COLO829 (cell line): ENCODE measurements around the gene SH3BGRL3.
"Not testable (repeated sequence)": the region's sequence is repeated elsewhere in the genome, so short reads cannot be mapped to it uniquely, and the experiment has no call there.

Experiments
- DNase-seq: peaks from one replicate; pipeline ENCODE4 v3.0.0; 2012; ENCODE audit warnings: low spot score

SH3BGRL3 gene

DNA sequence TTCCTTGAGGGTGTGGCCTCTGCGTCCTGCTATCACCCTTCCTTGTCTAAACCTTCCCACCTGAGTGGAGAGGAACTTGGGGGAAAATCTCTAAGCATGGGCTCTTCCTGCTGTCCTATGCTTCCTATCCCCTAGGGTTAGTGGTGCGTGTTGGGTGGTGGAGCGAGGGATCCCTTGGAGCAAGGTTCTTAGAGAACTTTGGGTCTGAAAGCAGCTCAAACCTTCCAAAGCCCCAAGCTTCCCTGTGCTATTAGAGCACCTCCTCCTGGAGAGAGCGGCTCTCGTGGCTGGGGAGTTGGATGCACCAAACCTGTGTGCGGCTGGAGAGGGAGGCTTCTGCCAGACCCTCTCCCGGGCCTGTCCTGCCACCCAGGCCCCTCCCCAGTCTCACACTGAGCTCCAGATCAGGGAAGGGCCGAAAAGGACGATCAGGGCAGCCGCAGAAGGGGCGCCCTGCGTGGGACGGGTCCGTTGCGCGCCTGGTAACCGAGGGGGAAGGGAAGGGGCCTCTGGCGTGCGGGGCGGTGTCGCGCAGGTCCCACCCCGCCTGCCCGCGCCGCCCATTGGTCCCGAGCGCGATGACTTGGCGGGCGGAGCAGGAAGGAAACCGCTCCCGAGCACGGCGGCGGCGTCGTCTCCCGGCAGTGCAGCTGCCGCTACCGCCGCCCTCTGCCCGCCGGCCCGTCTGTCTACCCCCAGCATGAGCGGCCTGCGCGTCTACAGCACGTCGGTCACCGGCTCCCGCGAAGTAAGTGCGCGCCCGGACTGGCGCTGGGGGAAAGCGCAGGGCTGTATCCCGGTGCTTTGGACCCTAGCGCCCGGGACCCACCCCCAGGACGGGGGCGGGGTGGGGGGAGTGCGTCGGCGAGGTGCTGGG, at the start of gene SH3BGRL3:
Gene SH3BGRL3, plus strand, starts transcription at position 631 of the 877 bp plus-strand sequence. Its CDS starts 70 bp downstream, at position 701.
- peak; percentile 56 for DNase-seq

GRCh38 chr1:26230682-26231081, 49.2 kb upstream of the SH3BGRL3 start:
- DNase-seq: not testable (repeated sequence)

GRCh38 chr1:26233903-26234643, 45.8 kb upstream of the SH3BGRL3 start, which contains the start of gene CEP85:
Gene CEP85, plus strand, starts transcription at chr1:26234200. Its CDS starts 5,584 bp downstream, at chr1:26239784.
- DNase-seq: peak; percentile 99

GRCh38 chr1:26234644-26235370, 45.1 kb upstream of the SH3BGRL3 start:
- peak; percentile 7 for DNase-seq

DNA sequence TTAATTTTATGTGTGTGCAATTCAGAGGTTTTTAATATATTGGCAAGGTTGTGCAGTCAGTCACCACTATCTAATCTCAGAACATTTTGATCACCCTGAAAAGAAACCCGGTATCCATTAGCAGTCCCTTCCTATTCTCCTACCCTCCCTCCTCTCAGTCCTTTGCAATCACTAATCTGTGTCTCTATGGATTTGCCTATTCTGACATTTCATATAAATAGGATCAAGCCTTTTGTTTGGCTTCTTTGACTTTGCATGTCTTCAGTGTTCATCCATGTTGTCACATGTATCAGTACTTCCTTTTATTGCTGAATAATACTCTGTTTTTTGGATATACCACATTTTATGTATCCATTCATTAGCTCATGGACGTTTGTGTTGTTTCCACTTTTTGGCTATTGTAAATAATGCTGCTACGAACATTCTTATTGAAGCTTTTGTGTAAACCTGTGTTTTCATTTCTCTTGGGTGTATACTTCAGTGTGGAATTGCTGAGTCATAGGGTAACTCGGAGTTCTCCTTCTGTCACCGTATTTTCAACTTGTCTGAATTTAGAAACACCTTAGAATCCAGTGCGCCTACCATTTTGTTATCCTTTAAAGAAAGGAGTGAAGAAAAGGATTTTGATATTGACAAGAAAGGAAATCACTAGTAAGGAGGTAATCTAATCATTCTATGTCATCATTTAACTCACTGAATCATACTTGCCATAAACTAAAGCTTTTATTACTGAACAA, 42.5 kb upstream of the SH3BGRL3 start:
- no peak for DNase-seq

GRCh38 chr1:26239936-26240335, 40.0 kb upstream of the SH3BGRL3 start:
- peak; percentile 16 for DNase-seq

DNA sequence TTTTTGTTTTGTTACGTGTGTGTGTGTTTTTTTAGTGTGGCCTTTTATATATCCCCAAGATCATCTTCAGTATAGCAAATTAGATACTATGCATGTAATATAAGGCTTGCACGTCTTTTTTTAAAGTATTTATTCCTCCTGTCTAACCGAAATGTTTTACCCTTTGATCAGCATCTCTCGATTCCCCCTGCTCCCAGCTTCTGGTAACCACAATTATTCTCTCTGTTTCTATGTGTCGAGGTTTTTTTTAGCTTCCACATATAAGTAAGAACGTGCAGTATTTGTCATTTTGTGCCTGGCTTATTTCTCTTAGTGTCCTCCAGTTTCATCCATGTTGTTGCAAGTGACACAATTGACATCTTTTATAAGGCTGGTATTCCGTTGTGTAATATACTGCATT, 27.2 kb upstream of the SH3BGRL3 start:
- DNase-seq: no peak

DNA sequence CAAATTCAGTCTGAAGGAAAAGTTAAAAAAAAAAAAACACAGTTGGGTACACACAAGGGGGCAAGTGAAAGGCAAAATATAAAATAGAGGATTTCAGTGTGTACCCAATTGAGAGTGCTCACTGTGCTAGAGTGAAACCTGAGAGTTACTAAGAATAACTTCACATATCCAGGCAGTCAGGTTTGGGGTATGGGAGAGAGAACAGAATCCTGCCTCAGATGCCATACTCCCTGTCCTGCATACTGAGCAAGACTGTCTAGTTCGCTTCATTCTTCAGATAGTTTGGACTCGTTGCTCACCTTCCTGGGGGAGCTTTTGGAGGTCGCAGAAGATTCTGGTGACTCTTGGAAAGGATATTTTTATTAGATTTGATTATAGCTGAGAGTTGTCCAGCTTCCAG, 25.5 kb upstream of the SH3BGRL3 start:
- DNase-seq: no peak

DNA sequence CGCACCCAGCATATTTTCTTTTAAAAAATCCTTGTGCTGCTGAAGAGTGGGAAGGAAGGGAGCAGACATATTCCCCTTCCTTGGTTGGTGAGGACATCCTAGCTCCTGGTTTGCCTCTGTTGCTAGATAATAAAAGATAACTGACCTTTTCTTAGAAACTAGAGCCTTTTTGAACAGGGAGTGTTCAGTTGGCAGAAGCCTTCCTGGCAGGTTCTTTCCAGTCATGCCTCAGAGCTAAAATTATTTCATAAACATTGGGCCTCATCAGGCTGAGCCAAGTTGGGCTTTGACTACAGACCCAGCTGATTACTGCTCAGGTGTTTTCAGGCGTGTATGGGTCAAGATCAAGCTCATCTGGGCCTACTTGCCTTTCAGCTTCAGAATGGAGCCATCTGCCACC, 22.7 kb upstream of the SH3BGRL3 start:
- no peak for DNase-seq

DNA sequence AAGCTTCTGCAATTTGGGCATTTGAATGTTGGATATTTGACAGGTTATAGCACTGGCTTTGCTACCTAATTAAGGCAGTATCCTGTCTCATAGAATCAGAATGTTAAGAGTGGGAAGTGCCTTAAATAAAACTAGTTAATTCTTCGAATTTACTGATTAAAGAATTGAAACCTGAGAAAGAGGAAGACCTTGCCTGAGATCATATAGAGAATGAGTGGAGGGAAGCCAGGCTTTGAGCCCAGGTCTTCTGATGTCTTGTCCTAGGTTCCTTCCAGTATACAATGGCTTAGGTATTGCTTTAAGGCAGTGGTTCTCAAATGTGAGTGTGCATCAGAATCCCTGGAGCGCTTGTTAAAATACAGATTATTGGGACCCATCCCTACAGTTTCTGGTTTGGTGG, 20.9 kb upstream of the SH3BGRL3 start:
- no peak for DNase-seq

DNA sequence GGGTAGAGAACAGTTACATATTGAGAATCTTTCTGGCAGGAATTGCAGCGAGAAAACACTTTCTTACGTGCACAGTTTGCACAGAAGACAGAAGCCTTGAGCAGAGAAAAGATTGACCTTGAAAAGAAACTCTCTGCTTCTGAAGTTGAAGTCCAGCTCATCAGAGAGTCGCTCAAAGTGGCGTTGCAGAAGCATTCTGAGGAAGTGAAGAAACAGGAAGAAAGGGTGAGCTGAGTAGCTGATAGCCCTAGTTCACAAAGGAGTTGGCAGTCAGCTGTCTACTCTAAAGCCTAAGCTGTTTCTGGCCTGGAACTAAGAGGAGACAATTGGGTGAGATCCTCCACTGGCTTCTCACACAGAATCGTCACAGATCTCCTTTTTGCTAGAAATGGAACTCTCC, 20.3 kb upstream of the SH3BGRL3 start:
- no peak for DNase-seq

DNA sequence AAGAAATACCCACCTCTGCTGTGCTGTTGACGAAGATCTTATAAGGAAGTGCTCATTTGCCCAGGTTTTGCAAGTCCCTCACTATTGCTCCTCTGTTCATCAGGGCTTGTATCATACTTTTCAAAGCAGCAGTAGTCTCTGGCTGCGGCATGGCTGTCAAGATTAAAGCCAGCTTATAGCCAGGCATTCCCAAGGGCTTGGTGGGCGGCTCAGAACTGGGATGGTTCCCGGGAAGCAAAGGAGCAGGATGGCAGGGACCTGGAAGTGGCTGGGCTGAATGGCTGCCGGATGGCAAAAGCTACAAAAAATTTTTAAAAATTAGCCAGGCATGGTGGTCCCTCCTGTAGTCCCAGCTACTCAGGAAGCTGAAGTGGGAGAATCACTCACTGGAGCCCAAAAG, 16.7 kb upstream of the SH3BGRL3 start:
- no peak for DNase-seq

GRCh38 chr1:26265405-26265804, 14.5 kb upstream of the SH3BGRL3 start:
- no peak for DNase-seq

- no peak for DNase-seq
These were observed 11.3 kb upstream of the SH3BGRL3 start for GRCh38 chr1:26268290-26269197.

GRCh38 chr1:26269198-26269550, 10.7 kb upstream of the SH3BGRL3 start:
- no peak for DNase-seq

DNA sequence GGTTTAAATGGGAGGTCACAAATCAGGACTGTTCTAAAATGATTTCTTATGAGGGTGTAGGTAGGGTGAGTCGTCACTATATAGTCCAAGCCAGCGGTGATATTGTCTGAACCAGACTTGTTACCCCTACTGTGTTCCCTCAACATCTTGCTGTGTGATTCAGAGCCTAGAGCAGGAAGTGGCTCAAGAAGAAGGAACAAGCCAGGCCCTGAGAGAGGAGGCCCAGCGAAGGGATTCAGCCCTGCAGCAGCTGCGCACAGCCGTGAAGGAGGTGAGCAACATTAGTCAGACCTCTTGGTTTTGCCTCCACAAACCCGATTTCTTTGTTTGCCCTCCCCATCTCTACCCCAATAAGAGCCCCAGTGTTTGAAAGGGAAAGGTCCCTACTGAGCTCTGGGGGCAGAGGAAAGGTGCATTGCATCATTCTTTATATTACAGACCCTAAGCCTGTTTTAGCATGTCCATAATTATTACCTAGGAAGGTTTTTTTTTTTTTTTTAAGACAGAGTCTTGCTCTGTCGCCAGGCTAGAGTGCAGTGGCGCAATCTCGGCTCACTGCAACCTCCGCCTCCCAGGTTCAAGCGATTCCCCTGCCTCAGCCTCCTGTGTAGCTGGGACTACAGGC, 5.0 kb upstream of the SH3BGRL3 start:
- no peak for DNase-seq

DNA sequence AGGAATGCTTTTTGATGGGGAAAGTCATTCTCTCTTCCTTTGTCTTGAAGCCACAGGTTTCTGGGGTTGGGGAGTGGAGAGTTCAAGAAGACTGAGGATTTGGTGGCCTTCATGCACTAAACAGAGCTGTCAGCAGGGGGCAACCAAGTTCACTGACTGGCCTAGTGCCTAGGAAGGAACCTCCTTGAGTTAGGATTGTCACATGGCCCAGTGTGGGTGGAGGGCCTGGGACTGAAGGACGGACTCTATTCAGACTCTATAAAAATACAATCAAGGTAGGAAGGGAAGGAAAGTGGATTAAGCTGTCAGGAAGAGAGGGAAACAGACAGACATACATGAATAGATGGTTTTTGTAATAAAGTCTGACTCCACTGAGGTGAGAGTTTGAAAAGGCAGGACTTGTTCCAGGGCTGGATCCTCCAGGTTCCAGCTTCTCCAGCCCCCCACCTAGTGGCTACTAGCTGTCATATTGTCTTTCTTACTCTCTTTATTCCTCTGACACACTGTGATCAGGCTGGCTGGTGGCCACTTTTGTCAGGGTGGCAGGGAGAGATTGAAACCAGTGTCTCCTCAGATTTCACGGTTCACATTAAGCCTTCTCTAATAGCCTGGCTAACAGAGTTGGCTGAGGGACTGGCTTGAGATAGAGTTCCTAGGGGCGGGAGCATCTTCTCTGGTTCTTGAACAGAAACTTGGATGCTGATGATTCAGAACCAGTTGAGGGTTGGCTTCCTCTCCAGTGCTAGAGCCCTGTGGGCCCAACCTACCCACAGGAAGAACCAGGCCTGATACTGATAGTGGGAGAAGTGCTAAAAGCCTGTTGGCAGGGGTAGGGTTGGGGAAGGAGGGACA, 4.1 kb upstream of the SH3BGRL3 start:
- DNase-seq: peak; percentile 79

GRCh38 chr1:26276432-26276838, 3.5 kb upstream of the SH3BGRL3 start:
- no peak for DNase-seq

DNA sequence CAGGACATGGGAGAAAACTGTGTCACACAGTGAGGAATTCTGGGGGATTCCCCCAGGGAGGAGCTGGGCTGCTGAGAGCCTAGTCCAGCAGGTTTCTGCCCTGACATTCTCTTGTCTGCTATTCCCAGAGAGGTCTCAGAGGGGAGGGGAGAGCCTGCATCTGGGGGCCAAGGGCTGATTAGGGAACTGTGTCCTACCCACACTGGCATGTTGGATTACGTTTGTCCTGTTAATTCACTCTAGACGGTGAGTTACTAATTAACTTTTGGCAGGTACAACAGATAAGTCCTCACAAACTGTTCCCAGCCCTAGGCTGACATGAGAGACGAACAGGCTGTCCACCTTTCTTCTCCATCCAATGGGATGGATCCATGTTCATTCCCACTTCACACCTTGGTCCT, 2.6 kb upstream of the SH3BGRL3 start:
- no peak for DNase-seq
